ENCODE measurements around the gene CNTNAP2. TPM values are rescaled to one million over a fixed set of nuclear protein-coding genes. Genes with fewer than 3 reads are reported as not detected.

Gene CNTNAP2
- total and polyA plus RNA-seq, 4 donors = 0.14 to 2.3 (median 1.1) TPM

DNA sequence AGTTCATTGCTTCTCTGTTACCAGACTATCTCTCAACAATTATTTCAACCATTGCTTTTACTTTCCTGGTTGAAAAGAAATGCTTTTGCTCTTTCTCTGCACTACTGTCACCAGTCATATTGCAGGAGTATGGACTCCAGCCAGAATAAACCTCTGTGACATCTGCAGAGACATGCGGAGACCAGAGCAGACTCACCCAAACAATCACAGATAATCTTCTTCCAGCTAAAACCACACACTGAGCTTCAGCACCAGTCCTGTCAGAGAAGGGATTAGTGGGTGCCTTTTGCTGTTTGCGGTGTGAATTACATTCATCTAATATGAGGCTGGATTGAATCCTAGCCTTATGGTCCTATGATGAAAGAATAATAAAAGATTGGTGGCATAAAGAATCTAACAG lies 258.6 kb downstream of the CNTNAP2 start:
- peaks cover 0 to 2% (median 0%) of the 10 kb centered on the region in 4 donors for H3K9me3 ChIP-seq (ENCODE audit: control insufficient read depth in 4 of 4, low read length in 3 of 4)
- DNase-seq (ENCODE audit: low spot score) = no peak
- H3K4me3 ChIP-seq (ENCODE audit: low read depth in 1 of 3, low read length in 3 of 3) = no peak overlapping the region
- no peaks in the 10 kb centered on the region for H3K27me3 ChIP-seq (ENCODE audit: control insufficient read depth in 4 of 4, insufficient read depth in 4 of 4, low read length in 3 of 4)
- H3K27ac ChIP-seq (ENCODE audit: low read depth in 1 of 2, low read length in 2 of 2) = no peak overlapping the region
- no peak overlapping the region for H3K9ac ChIP-seq (ENCODE audit: low read depth in 1 of 2, low read length in 2 of 2)
- WGBS = 55% methylated on average over 2 of the region's 2 CpGs
- no peaks in the 10 kb centered on the region for H3K4me1 ChIP-seq (ENCODE audit: control insufficient read depth in 4 of 4, insufficient read depth in 4 of 4, low read length in 3 of 4)
- H3K36me3 ChIP-seq (ENCODE audit: control insufficient read depth in 4 of 4, insufficient read depth in 3 of 4, low read depth in 1 of 4, low read length in 3 of 4) = no peaks in the 10 kb centered on the region
- TF ChIP-seq NR2F2 (IDR thresholded peaks at IDR 0.05) (no peak), SP1 (IDR thresholded peaks at IDR 0.05) (no peak), RAD21 (IDR thresholded peaks at IDR 0.05) (no peak), FOXA1 (IDR thresholded peaks at IDR 0.05) (no peak), JUND (IDR thresholded peaks at IDR 0.05) (no peak), FOXA2 (IDR thresholded peaks at IDR 0.05) (no peak), REST (IDR thresholded peaks at IDR 0.05) (no peak), GABPA (IDR thresholded peaks at IDR 0.05 in 1 of 2, conservative IDR thresholded peaks at IDR 0.05 in 1 of 2) (no peak), HNF4A (conservative IDR thresholded peaks at IDR 0.05) (no peak)

- 68% methylated on average over 2 of the region's 2 CpGs for WGBS
- no peak for TF ChIP-seq HNF4A (conservative IDR thresholded peaks at IDR 0.05)
- TF ChIP-seq, protein P1, sequence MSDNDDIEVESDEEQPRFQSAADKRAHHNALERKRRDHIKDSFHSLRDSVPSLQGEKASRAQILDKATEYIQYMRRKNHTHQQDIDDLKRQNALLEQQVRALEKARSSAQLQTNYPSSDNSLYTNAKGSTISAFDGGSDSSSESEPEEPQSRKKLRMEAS (IDR thresholded peaks at IDR 0.05) = no peak
- Histone ChIP-seq H3K27ac (ENCODE audit: low read depth in 1 of 2, low read length in 2 of 2) (no peak overlapping the region), H3K9ac (ENCODE audit: low read depth in 1 of 2, low read length in 2 of 2) (no peak overlapping the region), H3K9me3 (ENCODE audit: control insufficient read depth in 4 of 4, low read length in 3 of 4) (peaks cover 0 to 2% (median 0%) of the 10 kb centered on the region in 4 donors), H3K36me3 (ENCODE audit: control insufficient read depth in 4 of 4, insufficient read depth in 3 of 4, low read depth in 1 of 4, low read length in 3 of 4) (no peaks in the 10 kb centered on the region), H3K4me1 (ENCODE audit: control insufficient read depth in 4 of 4, insufficient read depth in 4 of 4, low read length in 3 of 4) (no peaks in the 10 kb centered on the region), H3K4me3 (ENCODE audit: low read depth in 1 of 3, low read length in 3 of 3) (no peak overlapping the region), H3K27me3 (ENCODE audit: control insufficient read depth in 4 of 4, insufficient read depth in 4 of 4, low read length in 3 of 4) (no peaks in the 10 kb centered on the region)
- no peak for DNase-seq (ENCODE audit: low spot score)
Observed at GRCh38 chr7:146378196-146378595, 261.6 kb downstream of the CNTNAP2 start.

DNA sequence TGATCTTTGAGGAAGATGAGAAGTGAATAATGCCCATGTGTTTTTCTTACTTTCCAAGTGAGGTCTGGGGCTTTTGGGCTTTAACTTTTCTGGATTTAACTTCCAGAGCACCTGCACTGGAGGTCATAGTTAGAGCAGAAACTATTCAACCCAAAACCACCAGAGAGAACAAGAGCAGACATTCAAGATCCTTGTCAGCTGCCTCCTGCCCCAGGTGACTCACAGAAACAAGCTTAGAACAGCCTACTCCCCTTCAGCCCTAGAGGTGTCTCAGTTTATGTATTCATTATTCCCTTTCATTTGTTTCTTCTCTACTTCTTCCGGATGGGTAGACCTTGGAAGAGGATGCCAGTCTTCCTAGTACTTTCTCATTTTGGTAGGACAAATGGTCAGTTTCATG lies 270.5 kb downstream of the CNTNAP2 start:
- WGBS = 87% methylated on average over 1 of the region's 1 CpG
- Histone ChIP-seq H3K9me3 (ENCODE audit: control insufficient read depth in 4 of 4, low read length in 3 of 4) (no peaks in the 10 kb centered on the region), H3K4me3 (ENCODE audit: low read depth in 1 of 3, low read length in 3 of 3) (no peak overlapping the region), H3K27ac (ENCODE audit: low read depth in 1 of 2, low read length in 2 of 2) (no peak overlapping the region), H3K27me3 (ENCODE audit: control insufficient read depth in 4 of 4, insufficient read depth in 4 of 4, low read length in 3 of 4) (no peaks in the 10 kb centered on the region), H3K4me1 (ENCODE audit: control insufficient read depth in 4 of 4, insufficient read depth in 4 of 4, low read length in 3 of 4) (no peaks in the 10 kb centered on the region), H3K9ac (ENCODE audit: low read depth in 1 of 2, low read length in 2 of 2) (no peak overlapping the region), H3K36me3 (ENCODE audit: control insufficient read depth in 4 of 4, insufficient read depth in 3 of 4, low read depth in 1 of 4, low read length in 3 of 4) (no peaks in the 10 kb centered on the region)
- no peak for DNase-seq (ENCODE audit: low spot score)
- TF ChIP-seq NR2F2 (IDR thresholded peaks at IDR 0.05) (no peak), YY1 (IDR thresholded peaks at IDR 0.05) (no peak), FOXA1 (IDR thresholded peaks at IDR 0.05) (no peak), HNF4A (conservative IDR thresholded peaks at IDR 0.05) (no peak), ZBTB33 (IDR thresholded peaks at IDR 0.05) (no peak), RAD21 (IDR thresholded peaks at IDR 0.05) (no peak), REST (IDR thresholded peaks at IDR 0.05) (no peak), HNF4G (IDR thresholded peaks at IDR 0.05) (no peak), FOXA2 (IDR thresholded peaks at IDR 0.05) (no peak), RXRA (IDR thresholded peaks at IDR 0.05) (no peak), CTCF (IDR thresholded peaks at IDR 0.05; ENCODE audit: low read depth, low read length, missing input control) (no peak), TAF1 (conservative IDR thresholded peaks at IDR 0.05) (no peak)
- TF ChIP-seq, protein P1 (IDR thresholded peaks at IDR 0.05) = no peak
